Upper lobe of left lung (tissue), 6 donors: ENCODE results near the gene RUBCN. TPM values are rescaled to one million over a fixed set of nuclear protein-coding genes. Genes with fewer than 3 reads are reported as not detected.

Experiments
- ATAC-seq, 2 donors: fragments of 200-7000 bp; cut with Tn5 transposase; one replicate each; pipeline ENCODE4 v1.9.1; 2022; ENCODE audit warnings: mild to moderate bottlenecking in 2 of 2, moderate library complexity in 2 of 2; ENCODE audit not compliant: low FRiP score in 2 of 2
- DNase-seq, 2 donors: peaks; one replicate each; pipeline ENCODE4 v3.0.0-alpha.2; 2019 to 2020
- H3K27ac ChIP-seq, 4 donors: fragments of 200-600 bp; sonication (generic); one replicate each; pipeline ENCODE4 v1.5.1; 2016 to 2019
- H3K27me3 ChIP-seq, 4 donors: fragments of 200-600 bp; sonication (generic); one replicate each; pipeline ENCODE4 v1.5.1; 2017 to 2019
- H3K36me3 ChIP-seq, 4 donors: fragments of 200-600 bp; sonication (generic); one replicate each; pipeline ENCODE4 v1.5.1; 2016 to 2019
- H3K4me1 ChIP-seq, 4 donors: fragments of 200-600 bp; sonication (generic); one replicate each; pipeline ENCODE4 v1.5.1; 2018 to 2019
- H3K4me3 ChIP-seq, 4 donors: fragments of 200-600 bp; sonication (generic); one replicate each; pipeline ENCODE4 v1.5.1; 2017 to 2019; ENCODE audit warnings: mild to moderate bottlenecking in 2 of 4, moderate library complexity in 1 of 4
- H3K9me3 ChIP-seq, 4 donors: fragments of 200-600 bp; sonication (generic); one replicate each; pipeline ENCODE4 v1.5.1; 2018 to 2019
- EP300 ChIP-seq, 4 donors: sonication (generic); formaldehyde crosslinking; IDR thresholded peaks; one replicate each; pipeline ENCODE4 v1.5.1; 2017; ENCODE audit warnings: antibody characterized with exemption in 4 of 4, control low read depth in 2 of 4
- POLR2A ChIP-seq, 4 donors: fragments of 450-650 bp; IDR thresholded peaks; one replicate each; pipeline ENCODE4 v1.5.1; 2016 to 2017; ENCODE audit warnings: antibody characterized with exemption in 4 of 4, mild to moderate bottlenecking in 2 of 4
- POLR2AphosphoS5 ChIP-seq, 2 donors: sonication (generic); formaldehyde crosslinking; IDR thresholded peaks; one replicate each; pipeline ENCODE4 v1.5.1; 2017; ENCODE audit warnings: antibody characterized with exemption in 2 of 2
- WGBS, 2 donors: methylation state at CpG; one replicate each; pipeline ENCODE4 v1.1.5; 2017 to 2018; 5-methylcytosine and 5-hydroxymethylcytosine counted together
- total RNA-seq, 6 donors: library from RNA; depleted of rRNA in 4 of 6; stranded (reverse); fragments of >200 nt in 4 of 6; gene quantifications; one replicate each; pipeline versions ENCODE4 v1.1.0 to v1.2.1, GENCODE V29; 2016 to 2021
- TF ChIP-seq, protein P1 (sequence below), 6 experiments: fragments of 450-650 bp in 4 of 6; fragments of 200-600 bp in 2 of 6; sonication (generic) in 2 of 6; IDR thresholded peaks; one replicate each; pipeline ENCODE4 v1.5.1; 2016 to 2019; ENCODE audit warnings: antibody characterized with exemption in 6 of 6
- donor health status: DM: no; HTN: no; CAD: no; lungs with moderate emphysema.
- donor health status: DM: no; HTN: yes; CAD: no; lungs with severe emphysema.

The RUBCN gene
- total RNA-seq, 6 donors from 2014 or later = 34.8 to 103 (median 51.2) TPM

- H3K27me3 ChIP-seq = no peaks in the 10 kb centered on the region
- peaks cover 8 to 62% (median 35%) of the 10 kb centered on the region in 4 donors for H3K36me3 ChIP-seq
- no peak overlapping the region for H3K27ac ChIP-seq
- no peak overlapping the region for H3K4me3 ChIP-seq
- TF ChIP-seq, protein P1, sequence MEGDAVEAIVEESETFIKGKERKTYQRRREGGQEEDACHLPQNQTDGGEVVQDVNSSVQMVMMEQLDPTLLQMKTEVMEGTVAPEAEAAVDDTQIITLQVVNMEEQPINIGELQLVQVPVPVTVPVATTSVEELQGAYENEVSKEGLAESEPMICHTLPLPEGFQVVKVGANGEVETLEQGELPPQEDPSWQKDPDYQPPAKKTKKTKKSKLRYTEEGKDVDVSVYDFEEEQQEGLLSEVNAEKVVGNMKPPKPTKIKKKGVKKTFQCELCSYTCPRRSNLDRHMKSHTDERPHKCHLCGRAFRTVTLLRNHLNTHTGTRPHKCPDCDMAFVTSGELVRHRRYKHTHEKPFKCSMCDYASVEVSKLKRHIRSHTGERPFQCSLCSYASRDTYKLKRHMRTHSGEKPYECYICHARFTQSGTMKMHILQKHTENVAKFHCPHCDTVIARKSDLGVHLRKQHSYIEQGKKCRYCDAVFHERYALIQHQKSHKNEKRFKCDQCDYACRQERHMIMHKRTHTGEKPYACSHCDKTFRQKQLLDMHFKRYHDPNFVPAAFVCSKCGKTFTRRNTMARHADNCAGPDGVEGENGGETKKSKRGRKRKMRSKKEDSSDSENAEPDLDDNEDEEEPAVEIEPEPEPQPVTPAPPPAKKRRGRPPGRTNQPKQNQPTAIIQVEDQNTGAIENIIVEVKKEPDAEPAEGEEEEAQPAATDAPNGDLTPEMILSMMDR (IDR thresholded peaks at IDR 0.05) = no peak
- TF ChIP-seq POLR2AphosphoS5 (IDR thresholded peaks at IDR 0.05) (no peak), EP300 (IDR thresholded peaks at IDR 0.05) (no peak), POLR2A (IDR thresholded peaks at IDR 0.05) (no peak)
- no peaks in the 10 kb centered on the region for H3K9me3 ChIP-seq
- H3K4me1 ChIP-seq = peaks cover 0 to 10% (median 7%) of the 10 kb centered on the region in 4 donors
- WGBS, 2 donors = 76 to 90% methylated on average over 11 of the region's 11 CpGs
- DNase-seq = no peak
- ATAC-seq = no peak
Measured at GRCh38 chr3:197675951-197676350, 60.8 kb downstream of the RUBCN start.

GRCh38 chr3:197675563-197675860, 61.2 kb downstream of the RUBCN start:
- no peaks in the 10 kb centered on the region for H3K9me3 ChIP-seq
- no peak overlapping the region for H3K4me3 ChIP-seq
- H3K27me3 ChIP-seq = no peaks in the 10 kb centered on the region
- peaks cover 0 to 10% (median 7%) of the 10 kb centered on the region in 4 donors for H3K4me1 ChIP-seq
- 94 to 99% methylated on average over 9 of the region's 9 CpGs for WGBS, 2 donors
- no peak overlapping the region for H3K27ac ChIP-seq
- DNase-seq = no peak
- no peak for ATAC-seq
- TF ChIP-seq POLR2A (IDR thresholded peaks at IDR 0.05) (no peak), EP300 (IDR thresholded peaks at IDR 0.05) (no peak), POLR2AphosphoS5 (IDR thresholded peaks at IDR 0.05) (no peak)
- TF ChIP-seq, protein P1 (IDR thresholded peaks at IDR 0.05) = no peak
- peaks cover 9 to 62% (median 33%) of the 10 kb centered on the region in 4 donors for H3K36me3 ChIP-seq

DNA sequence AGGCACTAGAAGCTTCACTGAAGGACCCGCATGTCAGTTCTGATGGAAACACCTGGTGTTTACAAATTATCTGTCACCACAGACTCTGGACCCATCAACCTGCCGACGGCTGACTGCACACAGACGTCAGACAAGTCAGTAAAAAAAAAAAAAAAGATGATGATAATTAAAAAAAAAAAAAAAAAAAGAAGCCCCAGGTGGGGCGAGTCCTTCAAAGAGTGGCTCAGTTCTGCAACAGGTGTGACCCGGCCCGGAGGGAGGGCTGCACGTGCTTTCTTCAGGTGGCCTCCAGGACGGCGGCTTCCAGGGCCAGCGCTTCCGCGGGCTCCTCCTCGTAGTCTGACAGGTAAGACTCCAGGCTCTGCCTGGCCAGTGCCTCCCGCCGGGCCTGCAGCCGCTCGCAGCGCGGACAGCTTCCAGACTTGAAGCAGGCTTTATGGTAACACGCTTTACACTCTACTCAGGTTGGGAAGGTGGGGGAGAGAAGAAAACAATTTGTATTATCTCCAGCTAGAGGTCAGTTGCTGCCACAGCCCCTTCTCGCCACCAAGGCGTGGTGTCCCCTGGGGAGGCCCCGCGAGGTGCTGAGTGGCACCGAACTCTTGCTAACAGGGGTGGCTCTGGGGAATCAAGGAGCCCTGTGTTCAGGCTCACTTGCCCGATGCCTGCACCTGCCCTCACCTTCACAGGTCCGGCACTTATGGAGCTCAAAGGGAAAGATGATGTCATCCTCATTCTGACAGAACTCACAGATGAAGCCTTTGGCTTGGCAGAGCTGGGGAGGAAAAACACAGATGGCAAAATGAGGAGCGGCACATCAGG, 61.8 kb downstream of the RUBCN start:
- Histone ChIP-seq H3K4me1 (peaks cover 0 to 10% (median 7%) of the 10 kb centered on the region in 4 donors), H3K27ac (no peak overlapping the region), H3K27me3 (no peaks in the 10 kb centered on the region), H3K36me3 (peaks cover 9 to 60% (median 31%) of the 10 kb centered on the region in 4 donors), H3K4me3 (no peak overlapping the region), H3K9me3 (no peaks in the 10 kb centered on the region)
- peak in 1 of 2 donors; percentile 84 for DNase-seq
- ATAC-seq = peak in 1 of 2 donors; percentile 27
- TF ChIP-seq POLR2AphosphoS5 (IDR thresholded peaks at IDR 0.05) = no peak
- no peak for TF ChIP-seq EP300 (IDR thresholded peaks at IDR 0.05)
- TF ChIP-seq, protein P1 (IDR thresholded peaks at IDR 0.05) = no peak
- no peak for TF ChIP-seq POLR2A (IDR thresholded peaks at IDR 0.05)
- 94 to 95% methylated on average over 29 of the region's 29 CpGs for WGBS, 2 donors

DNA sequence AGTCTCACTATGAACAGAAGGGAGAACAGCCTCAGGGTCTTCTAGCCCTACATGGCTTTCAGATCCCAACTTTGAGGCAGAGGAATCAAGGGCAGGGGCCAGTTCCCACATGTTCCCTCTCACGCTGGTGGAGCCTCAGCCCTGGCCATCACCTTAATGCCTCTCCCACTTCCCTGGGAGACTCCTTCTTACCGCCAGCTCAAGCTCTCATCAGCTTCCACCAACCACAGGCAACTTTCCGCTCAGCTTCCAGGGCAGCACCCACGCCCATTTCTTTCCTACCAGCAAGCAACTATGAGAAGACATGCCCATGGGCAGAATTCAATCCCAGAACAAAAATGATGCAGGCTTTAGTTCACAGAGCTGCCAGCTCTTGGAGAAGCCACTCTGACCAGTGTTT, 63.5 kb downstream of the RUBCN start:
- TF ChIP-seq POLR2A (IDR thresholded peaks at IDR 0.05) = no peak
- ATAC-seq = no peak
- no peaks in the 10 kb centered on the region for H3K27me3 ChIP-seq
- peaks cover 0 to 10% (median 7%) of the 10 kb centered on the region in 4 donors for H3K4me1 ChIP-seq
- H3K4me3 ChIP-seq = no peak overlapping the region
- no peaks in the 10 kb centered on the region for H3K9me3 ChIP-seq
- DNase-seq = no peak
- H3K36me3 ChIP-seq = peaks cover 9 to 60% (median 31%) of the 10 kb centered on the region in 4 donors
- WGBS, 2 donors = 95 to 96% methylated on average over 4 of the region's 4 CpGs
- no peak overlapping the region for H3K27ac ChIP-seq

GRCh38 chr3:197670361-197670760, 66.3 kb downstream of the RUBCN start:
- H3K27me3 ChIP-seq = no peaks in the 10 kb centered on the region
- ATAC-seq (no peak), DNase-seq (no peak)
- WGBS, 2 donors = 100% methylated on average over 1 of the region's 1 CpG
- TF ChIP-seq POLR2A (IDR thresholded peaks at IDR 0.05) (no peak), EP300 (IDR thresholded peaks at IDR 0.05) (no peak), POLR2AphosphoS5 (IDR thresholded peaks at IDR 0.05) (no peak)
- TF ChIP-seq, protein P1 (IDR thresholded peaks at IDR 0.05) = no peak
- peaks cover 9 to 38% (median 24%) of the 10 kb centered on the region in 4 donors for H3K36me3 ChIP-seq
- H3K9me3 ChIP-seq = no peaks in the 10 kb centered on the region
- H3K27ac ChIP-seq = no peak overlapping the region
- H3K4me3 ChIP-seq = no peak overlapping the region
- peaks cover 0 to 4% (median 0%) of the 10 kb centered on the region in 4 donors for H3K4me1 ChIP-seq
